Measurements from ENCODE around the gene LONP2.

GRCh38 chr16:48332978-48333377 is 88.9 kb downstream of the LONP2 start:
- TF ChIP-seq POLR2A (IDR thresholded peaks at IDR 0.05) (no peak), CTCF (IDR thresholded peaks at IDR 0.05) (no peak)

Data from body of pancreas (tissue), 4 donors.